H1 (cell line): ENCODE results near the gene ALPG. TPM values are rescaled to one million over a fixed set of nuclear protein-coding genes. Genes with fewer than 3 reads are reported as not detected.
A peak's percentile ranks its signal among the peaks of the same experiment; 100 is the strongest.

ENCODE experiments used
- CTCF ChIA-PET: fragments of 300-600 bp; sonication (Branson Sonifier 250); formaldehyde crosslinking; loops from one replicate; lab custom pipeline; 2021; ENCODE audit not compliant: partially characterized antibody; lab: Charles Lee
- POLR2A ChIA-PET: fragments of 300-600 bp; sonication (Branson Sonifier 250); formaldehyde crosslinking; loops from one replicate; lab custom pipeline; 2021; ENCODE audit warnings: inconsistent platforms; ENCODE audit not compliant: partially characterized antibody; lab: Charles Lee
- DNase-seq, 2 experiments: peaks; one replicate each; pipeline versions ENCODE4 v3.0.0 to v3.0.0-alpha.2; 2010 to 2022; ENCODE audit warnings: low spot score in 2 of 2, low read depth in 1 of 2, mixed read lengths in 1 of 2
- FAIRE-seq: peaks from 2 replicates; lab custom pipeline; 2011; peaks lifted over from hg19 to GRCh38; lab: Jason Lieb, UNC
- H2AFZ ChIP-seq: 2 replicates; pipeline ENCODE4 v1.8.1; 2012; ENCODE audit warnings: low read length, inconsistent platforms
- H2AK5ac ChIP-seq: 2 replicates; pipeline ENCODE4 v1.6.1; 2013; ENCODE audit warnings: low read depth, low read length
- H2BK120ac ChIP-seq: replicated peaks from 2 replicates; pipeline ENCODE3; 2013; ENCODE audit warnings: low read depth, low read length, inconsistent platforms
- H2BK12ac ChIP-seq: 2 replicates; pipeline ENCODE4 v1.6.1; 2013; ENCODE audit warnings: low read depth, low read length
- H2BK15ac ChIP-seq: 2 replicates; pipeline ENCODE4 v1.6.1; 2013; ENCODE audit warnings: low read length
- H2BK20ac ChIP-seq: 2 replicates; pipeline ENCODE4 v1.6.1; 2013; ENCODE audit warnings: low read length
- H2BK5ac ChIP-seq: 2 replicates; pipeline ENCODE4 v1.6.1; 2013; ENCODE audit warnings: low read depth, low read length
- H3K14ac ChIP-seq: 2 replicates; pipeline ENCODE4 v1.6.1; 2013; ENCODE audit warnings: inconsistent platforms; ENCODE audit not compliant: insufficient read length
- H3K18ac ChIP-seq: 2 replicates; pipeline ENCODE4 v1.6.1; 2013; ENCODE audit warnings: low read length; ENCODE audit errors: extremely low read depth
- H3K23ac ChIP-seq: 2 replicates; pipeline ENCODE4 v1.6.1; 2013; ENCODE audit warnings: inconsistent platforms; ENCODE audit not compliant: insufficient read length
- H3K23me2 ChIP-seq: 2 replicates; pipeline ENCODE4 v1.6.1; 2013; ENCODE audit warnings: low read depth, low read length
- H3K27ac ChIP-seq: 2 replicates; pipeline ENCODE4 v1.6.1; 2011; ENCODE audit warnings: low read depth, low read length, inconsistent platforms
- H3K27me3 ChIP-seq, 4 experiments: replicated peaks in 1 of 4; 1 replicate in 1 of 4; 2 replicates in 3 of 4; pipeline versions ENCODE4 v1.6.1 to v1.8.1; 2011 to 2013; ENCODE audit warnings: low read length in 3 of 4, mild to moderate bottlenecking in 3 of 4, inconsistent platforms in 2 of 4, mixed read lengths in 2 of 4, moderate library complexity in 1 of 4; ENCODE audit not compliant: control insufficient read depth in 3 of 4, insufficient read depth in 3 of 4; ENCODE audit errors: extremely low read depth in 1 of 4
- H3K36me3 ChIP-seq, 4 experiments: 2 replicates each; pipeline versions ENCODE4 v1.6.1 to v1.8.1; 2011 to 2013; ENCODE audit warnings: mild to moderate bottlenecking in 4 of 4, low read length in 3 of 4, moderate library complexity in 2 of 4, control low read depth in 1 of 4, inconsistent platforms in 1 of 4; ENCODE audit not compliant: insufficient read depth in 4 of 4, control insufficient read depth in 2 of 4
- H3K4ac ChIP-seq: replicated peaks from 2 replicates; pipeline ENCODE3; 2013; ENCODE audit warnings: low read length, low read depth, mixed read lengths, inconsistent platforms; ENCODE audit not compliant: insufficient read length
- H3K4me1 ChIP-seq, 4 experiments: replicated peaks in 1 of 4; 1 replicate in 1 of 4; 2 replicates in 3 of 4; pipeline versions ENCODE4 v1.6.1 to v1.8.1; 2011 to 2013; ENCODE audit warnings: low read length in 3 of 4, inconsistent platforms in 2 of 4, mixed read lengths in 1 of 4; ENCODE audit not compliant: insufficient read depth in 4 of 4, control insufficient read depth in 3 of 4
- H3K4me2 ChIP-seq, 2 experiments: 2 replicates each; pipeline versions ENCODE4 v1.6.1 to v1.8.1; 2011 to 2013; ENCODE audit warnings: low read depth in 2 of 2, low read length in 2 of 2, control low read depth in 1 of 2, inconsistent platforms in 1 of 2, mild to moderate bottlenecking in 1 of 2; ENCODE audit not compliant: insufficient read depth in 1 of 2
- H3K4me3 ChIP-seq, 4 experiments: fragments of 200-600, 300-600 bp in 1 of 4; sonication (generic), shearing (Covaris generic), sonication (Bioruptor Twin) in 1 of 4; 2 replicates each; pipeline versions ENCODE4 v1.5.1 to v1.8.1; 2011 to 2016; ENCODE audit warnings: low read length in 4 of 4, low read depth in 3 of 4, control low read depth in 2 of 4, inconsistent platforms in 2 of 4, mild to moderate bottlenecking in 2 of 4, mixed read lengths in 1 of 4, moderate library complexity in 1 of 4; ENCODE audit not compliant: insufficient read depth in 2 of 4; ENCODE audit errors: extremely low read depth in 1 of 4
- H3K56ac ChIP-seq: replicated peaks from 2 replicates; pipeline ENCODE3; 2013; ENCODE audit warnings: low read depth, mild to moderate bottlenecking, mixed read lengths, low read length, inconsistent platforms; ENCODE audit not compliant: insufficient read length
- H3K79me1 ChIP-seq: 2 replicates; pipeline ENCODE4 v1.6.1; 2013; ENCODE audit warnings: low read depth, low read length, control low read depth
- H3K79me2 ChIP-seq, 2 experiments: 2 replicates each; pipeline versions ENCODE4 v1.6.1 to v1.8.1; 2012 to 2013; ENCODE audit warnings: low read length in 2 of 2, mild to moderate bottlenecking in 2 of 2, inconsistent platforms in 1 of 2; ENCODE audit not compliant: insufficient read depth in 2 of 2, control insufficient read depth in 1 of 2
- H3K9ac ChIP-seq, 4 experiments: replicated peaks in 1 of 4; 1 replicate in 1 of 4; 2 replicates in 3 of 4; pipeline versions ENCODE4 v1.6.1 to v1.8.1; 2011 to 2013; ENCODE audit warnings: low read depth in 3 of 4, low read length in 3 of 4, control low read depth in 2 of 4, mild to moderate bottlenecking in 2 of 4, moderate library complexity in 2 of 4, inconsistent platforms in 1 of 4; ENCODE audit errors: extremely low read depth in 1 of 4
- H3K9me3 ChIP-seq, 2 experiments: 2 replicates each; pipeline versions ENCODE4 v1.6.1 to v1.8.1; 2012 to 2013; ENCODE audit warnings: mild to moderate bottlenecking in 2 of 2, moderate library complexity in 2 of 2, control low read depth in 1 of 2, inconsistent platforms in 1 of 2, low read depth in 1 of 2, low read length in 1 of 2, mixed read lengths in 1 of 2; ENCODE audit not compliant: insufficient read depth in 2 of 2
- H4K20me1 ChIP-seq, 2 experiments: replicated peaks in 1 of 2; 2 replicates each; pipeline versions ENCODE3 to v1.8.1; 2011 to 2013; ENCODE audit warnings: inconsistent platforms in 2 of 2, low read length in 2 of 2, mild to moderate bottlenecking in 1 of 2; ENCODE audit not compliant: insufficient read depth in 2 of 2, control insufficient read depth in 1 of 2
- H4K5ac ChIP-seq: 2 replicates; pipeline ENCODE4 v1.6.1; 2013; ENCODE audit warnings: low read length, low read depth, mixed read lengths, inconsistent platforms; ENCODE audit not compliant: insufficient read length
- H4K8ac ChIP-seq: 2 replicates; pipeline ENCODE4 v1.8.0; 2013; ENCODE audit warnings: mild to moderate bottlenecking, moderate library complexity, low read length, inconsistent platforms; ENCODE audit not compliant: insufficient read depth; ENCODE audit errors: extremely low read depth
- H4K91ac ChIP-seq: replicated peaks from 2 replicates; pipeline ENCODE3; 2013; ENCODE audit warnings: low read length, mixed read lengths, inconsistent platforms; ENCODE audit not compliant: insufficient read length
- TCF12 ChIP-seq: IDR thresholded peaks from 2 replicates; pipeline ENCODE4 v1.6.1; 2011; ENCODE audit warnings: low read depth, mild to moderate bottlenecking, low read length
- WGBS, 2 experiments: shearing (Covaris generic) in 1 of 2; methylation state at CpG; one replicate each; pipeline versions ENCODE4 v1.1.6 to v1.1.7; 2013 to 2015; ENCODE audit warnings: low lambda C conversion rate in 2 of 2, mixed read lengths in 2 of 2, inconsistent platforms in 1 of 2, low coverage in 1 of 2, missing lambda C conversion rate in 1 of 2; ENCODE audit not compliant: insufficient replicate concordance in 2 of 2, insufficient coverage in 1 of 2, insufficient read length in 1 of 2; ENCODE audit errors: extremely low coverage in 1 of 2, missing lambda C conversion rate in 1 of 2; 5-methylcytosine and 5-hydroxymethylcytosine counted together
- polyA plus RNA-seq, 7 experiments: library from polyadenylated mRNA; depleted of rRNA in 3 of 7; stranded (reverse) in 5 of 7; unstranded in 2 of 7; fragments of >200 nt in 5 of 7; fragments of 200-250 nt in 2 of 7; gene quantifications; 1 replicate in 5 of 7; 2 replicates in 1 of 7; 4 replicates in 1 of 7; pipeline versions ENCODE4 v1.2.1 to v1.2.3, GENCODE V29; 2011 to 2013; ENCODE audit warnings: missing spikeins in 2 of 7, mixed read lengths in 2 of 7
- total RNA-seq: library from RNA; stranded (reverse); fragmentation: NEBNext Ultra II Directional; extraction: Animal tissue kit (Norgen Biotek cat#: 25700); gene quantifications from 2 replicates; pipeline ENCODE4 v1.2.1, GENCODE V29; 2021

Gene ALPG
- total and polyA plus RNA-seq, 2 of the 8 experiments (the other 6 are each of a cell fraction or from before 2014, with no cell fraction given), result 0.56 to 2.1 TPM

- Histone ChIP-seq H3K36me3 (no peaks in the 10 kb centered on the region), H2BK120ac (peak overlapping the region; percentile 69), H3K56ac (no peak overlapping the region), H3K23ac (no peak overlapping the region), H4K8ac (peak overlapping the region; percentile 87), H3K9ac (no peak overlapping the region), H2AK5ac (no peak overlapping the region), H3K4me1 (peaks cover 0 to 9% (median 7%) of the 10 kb centered on the region in 4 experiments; a peak in 6 of 7 replicates), H4K91ac (peak overlapping the region; percentile 34), H4K5ac (peak overlapping the region; percentile 65), H3K4me3 (no peak overlapping the region), H2AFZ (0 out of 2 replicates have a peak overlapping the region, but pooled peaks have one; percentile 87), H2BK5ac (peak overlapping the region; percentile 76; the same call in 1 of the 2 replicates), H3K23me2 (no peaks in the 10 kb centered on the region), H2BK15ac (peak overlapping the region; percentile 97), H3K79me1 (no peaks in the 10 kb centered on the region), H3K27me3 (peaks cover 0 to 2% (median 0%) of the 10 kb centered on the region in 4 experiments; a peak in 1 of 7 replicates), H3K14ac (no peak overlapping the region), H3K18ac (peak overlapping the region; percentile 72; the same call in 1 of the 2 replicates), H3K4ac (peak overlapping the region; percentile 53), H3K4me2 (no peak overlapping the region), H4K20me1 (no peaks in the 10 kb centered on the region), H2BK20ac (peak overlapping the region; percentile 62; the same call in 1 of the 2 replicates), H2BK12ac (peak overlapping the region; percentile 56; the same call in 1 of the 2 replicates), H3K79me2 (no peaks in the 10 kb centered on the region), H3K27ac (peak overlapping the region; percentile 27; the same call in 1 of the 2 replicates), H3K9me3 (no peaks in the 10 kb centered on the region)
- ChIA-PET POLR2A (interaction anchor here (1.0 to 2.5 kb wide), 5 partner anchors 11 to 31 kb away, joined by 3 to 12 read pairs (median 5); no protein-coding TSS in a partner anchor), CTCF (interaction anchor here (0.6 to 6.8 kb wide), 13 partner anchors 11 to 96 kb away, joined by 3 to 82 read pairs (median 3); partner anchors contain the start of genes ALPG and ALPP)
- DNase-seq (no peak), FAIRE-seq (no peak)
- TF ChIP-seq TCF12, result no peak
- WGBS, 2 experiments, result 95% methylated on average over 16 of the region's 16 CpGs; no CpG with 5 or more reads in 1 of the 2 experiments
Measured at GRCh38 chr2:232431705-232432590, 25.3 kb downstream of the ALPG start.
